HepG2 (cell line): Measurements from ENCODE around the gene CD19. TPM values are rescaled to one million over a fixed set of nuclear protein-coding genes. Genes with fewer than 3 reads are reported as not detected.

Source experiments
- HDAC1 ChIP-seq: sonication (generic); formaldehyde crosslinking; IDR thresholded peaks from 2 replicates; pipeline ENCODE4 v1.5.1; 2020; ENCODE audit warnings: mild to moderate bottlenecking, missing genetic modification reagents
- HHEX ChIP-seq: IDR thresholded peaks from 2 replicates; pipeline ENCODE4 v1.6.1; 2016; ENCODE audit warnings: control low read depth
- HNRNPUL1 ChIP-seq: fragments of 200-400 bp; formaldehyde crosslinking; IDR thresholded peaks from 2 replicates; pipeline ENCODE4 v1.6.1; 2017; ENCODE audit warnings: low read depth, mild to moderate bottlenecking, low read length, moderate library complexity
- HOXA9 ChIP-seq: sonication (generic); formaldehyde crosslinking; IDR thresholded peaks from 2 replicates; pipeline ENCODE4 v1.8.1; 2022; ENCODE audit warnings: missing genetic modification reagents, mild to moderate bottlenecking, moderate library complexity, borderline replicate concordance
- IRF2 ChIP-seq: IDR thresholded peaks from 2 replicates; pipeline ENCODE4 v1.6.1; 2018; ENCODE audit warnings: missing genetic modification reagents, missing compliant biosample characterization
- KDM2A ChIP-seq: sonication (generic); formaldehyde crosslinking; IDR thresholded peaks from 2 replicates; pipeline ENCODE4 v1.4.0; 2020; ENCODE audit warnings: low read depth, missing genetic modification reagents, borderline replicate concordance
- NFYC ChIP-seq: IDR thresholded peaks from 2 replicates; pipeline ENCODE4 v1.6.1; 2016; ENCODE audit warnings: missing genetic modification reagents, missing compliant biosample characterization
- PHF5A ChIP-seq: IDR thresholded peaks from one replicate; pipeline ENCODE4 v1.6.1; 2018; ENCODE audit warnings: low read depth, missing genetic modification reagents; ENCODE audit not compliant: unreplicated experiment
- PRMT3 ChIP-seq: sonication (generic); formaldehyde crosslinking; IDR thresholded peaks from 2 replicates; pipeline ENCODE4 v1.8.1; 2022; ENCODE audit warnings: low read depth, mild to moderate bottlenecking, moderate library complexity, missing genetic modification reagents, borderline replicate concordance
- SKI ChIP-seq: fragments of 450-650 bp; IDR thresholded peaks from one replicate; pipeline ENCODE4 v1.6.1; 2018; ENCODE audit warnings: mild to moderate bottlenecking; ENCODE audit not compliant: partially characterized antibody
- TAF1 ChIP-seq: sonication (generic); formaldehyde crosslinking; IDR thresholded peaks from 2 replicates; pipeline ENCODE4 v1.4.0; 2020; ENCODE audit warnings: missing genetic modification reagents
- XRCC5 ChIP-seq: fragments of 200-400 bp; formaldehyde crosslinking; optimal IDR thresholded peaks from 2 replicates; pipeline ENCODE3; 2017; ENCODE audit warnings: mild to moderate bottlenecking, low read length
- ZFAT ChIP-seq: sonication (generic); formaldehyde crosslinking; conservative IDR thresholded peaks from 2 replicates; pipeline ENCODE4 v1.8.1; 2023; ENCODE audit warnings: missing genetic modification reagents, inconsistent platforms
- ZFP36 ChIP-seq: fragments of 150-350 bp; IDR thresholded peaks from 2 replicates; pipeline ENCODE4 v1.6.1; 2018; ENCODE audit warnings: borderline replicate concordance, low read length, low read depth; ENCODE audit not compliant: partially characterized antibody
- ZIK1 ChIP-seq: sonication (generic); formaldehyde crosslinking; IDR thresholded peaks from 2 replicates; pipeline ENCODE4 v1.5.0; 2020; ENCODE audit warnings: mild to moderate bottlenecking, low read depth, missing genetic modification reagents, borderline replicate concordance
- ZNF138 ChIP-seq: sonication (generic); formaldehyde crosslinking; IDR thresholded peaks from 2 replicates; pipeline ENCODE4 v1.5.0; 2020; ENCODE audit warnings: mild to moderate bottlenecking, low read depth, missing genetic modification reagents
- ZNF333 ChIP-seq: sonication (generic); formaldehyde crosslinking; IDR thresholded peaks from 2 replicates; pipeline ENCODE4 v1.4.0; 2020; ENCODE audit warnings: mild to moderate bottlenecking, missing genetic modification reagents, borderline replicate concordance
- ZNF337 ChIP-seq: sonication (generic); formaldehyde crosslinking; IDR thresholded peaks from 2 replicates; pipeline ENCODE4 v1.5.1; 2020; ENCODE audit warnings: missing genetic modification reagents, low read depth, mild to moderate bottlenecking, borderline replicate concordance
- ZNF350 ChIP-seq: sonication (generic); formaldehyde crosslinking; IDR thresholded peaks from 2 replicates; pipeline ENCODE4 v1.4.0; 2020; ENCODE audit warnings: mild to moderate bottlenecking, low read depth, missing genetic modification reagents, borderline replicate concordance
- ZNF382 ChIP-seq: sonication (generic); formaldehyde crosslinking; IDR thresholded peaks from 2 replicates; pipeline ENCODE4 v1.5.0; 2020; ENCODE audit warnings: missing genetic modification reagents, mild to moderate bottlenecking, borderline replicate concordance
- ZNF605 ChIP-seq: sonication (generic); formaldehyde crosslinking; IDR thresholded peaks from 2 replicates; pipeline ENCODE4 v1.8.0; 2022; ENCODE audit warnings: mild to moderate bottlenecking, missing genetic modification reagents
- ZNF720 ChIP-seq: sonication (generic); formaldehyde crosslinking; IDR thresholded peaks from 2 replicates; pipeline ENCODE4 v1.4.0; 2020; ENCODE audit warnings: missing genetic modification reagents
- ZNF749 ChIP-seq: sonication (generic); formaldehyde crosslinking; IDR thresholded peaks from 2 replicates; pipeline ENCODE4 v1.8.0; 2022; ENCODE audit warnings: mild to moderate bottlenecking, missing genetic modification reagents, moderate library complexity, borderline replicate concordance
- ZNF761 ChIP-seq: sonication (generic); formaldehyde crosslinking; conservative IDR thresholded peaks from 2 replicates; pipeline ENCODE4 v1.4.0; 2020; ENCODE audit warnings: mild to moderate bottlenecking, missing genetic modification reagents
- ZNF850 ChIP-seq: sonication (generic); formaldehyde crosslinking; conservative IDR thresholded peaks from 2 replicates; pipeline ENCODE4 v1.9.0; 2021; ENCODE audit warnings: mild to moderate bottlenecking, missing genetic modification reagents
- ZSCAN31 ChIP-seq: sonication (generic); formaldehyde crosslinking; IDR thresholded peaks from 2 replicates; pipeline ENCODE4 v1.5.0; 2020; ENCODE audit warnings: low read depth, mild to moderate bottlenecking, missing genetic modification reagents
- polyA plus RNA-seq, 8 experiments: library from polyadenylated mRNA; depleted of rRNA in 3 of 8; stranded (reverse) in 7 of 8; unstranded in 1 of 8; fragments of >200 nt; fragmentation: Illumina TruSeq in 4 of 8; extraction: Trizol in 4 of 8; gene quantifications; 2 replicates each; pipeline versions ENCODE4 v1.2.1 to v1.2.3, GENCODE V29; 2011 to 2016; ENCODE audit warnings: low read depth in 4 of 8, missing spikeins in 1 of 8, mixed read lengths in 1 of 8; ENCODE audit not compliant: insufficient read depth in 1 of 8
- total RNA-seq, 5 experiments: library from RNA; depleted of rRNA; stranded (reverse); fragments of >200 nt; fragmentation: Illumina TruSeq; extraction: Trizol; gene quantifications; 2 replicates each; pipeline ENCODE4 v1.2.3, GENCODE V29; 2016; ENCODE audit warnings: low read depth in 1 of 5
- TF ChIP-seq, protein P1 (sequence below): sonication (generic); formaldehyde crosslinking; IDR thresholded peaks from 2 replicates; pipeline ENCODE4 v1.4.0; 2020; ENCODE audit warnings: mild to moderate bottlenecking, missing genetic modification reagents

CD19 gene
- total and polyA plus RNA-seq, 2 of the 13 experiments (the other 11 are each of a cell fraction or from before 2014, with no cell fraction given): 0.55 to 1.1 TPM

- TF ChIP-seq ZNF337 (0 out of 2 replicates have a peak, but pooled peaks have one; percentile 54), ZFAT (CRISPR knock-in tag) (no peak), HNRNPUL1 (no peak), HDAC1 (CRISPR knock-in tag) (peak; percentile 40; the same call in 1 of the 2 replicates), ZNF605 (CRISPR knock-in tag) (no peak), HOXA9 (no peak), ZNF720 (CRISPR knock-in tag) (no peak), TAF1 (CRISPR knock-in tag) (no peak), ZNF749 (CRISPR knock-in tag) (0 out of 2 replicates have a peak, but pooled peaks have one; percentile 32), HHEX (no peak), ZNF138 (CRISPR knock-in tag) (no peak), PHF5A (CRISPR knock-in tag) (no peak), PRMT3 (CRISPR knock-in tag) (no peak), ZNF761 (CRISPR knock-in tag) (no peak), IRF2 (CRISPR knock-in tag) (no peak), SKI (peak; percentile 64), ZFP36 (no peak), ZSCAN31 (CRISPR knock-in tag) (no peak), NFYC (CRISPR knock-in tag) (no peak), ZNF382 (CRISPR knock-in tag) (no peak), ZIK1 (CRISPR knock-in tag) (no peak), ZNF333 (no peak), XRCC5 (peak; percentile 14), KDM2A (0 out of 2 replicates have a peak, but pooled peaks have one; percentile 3), ZNF850 (CRISPR knock-in tag) (no peak; the same call in 1 of the 2 replicates), ZNF350 (CRISPR knock-in tag) (no peak; the same call in 1 of the 2 replicates)
- TF ChIP-seq, protein P1, sequence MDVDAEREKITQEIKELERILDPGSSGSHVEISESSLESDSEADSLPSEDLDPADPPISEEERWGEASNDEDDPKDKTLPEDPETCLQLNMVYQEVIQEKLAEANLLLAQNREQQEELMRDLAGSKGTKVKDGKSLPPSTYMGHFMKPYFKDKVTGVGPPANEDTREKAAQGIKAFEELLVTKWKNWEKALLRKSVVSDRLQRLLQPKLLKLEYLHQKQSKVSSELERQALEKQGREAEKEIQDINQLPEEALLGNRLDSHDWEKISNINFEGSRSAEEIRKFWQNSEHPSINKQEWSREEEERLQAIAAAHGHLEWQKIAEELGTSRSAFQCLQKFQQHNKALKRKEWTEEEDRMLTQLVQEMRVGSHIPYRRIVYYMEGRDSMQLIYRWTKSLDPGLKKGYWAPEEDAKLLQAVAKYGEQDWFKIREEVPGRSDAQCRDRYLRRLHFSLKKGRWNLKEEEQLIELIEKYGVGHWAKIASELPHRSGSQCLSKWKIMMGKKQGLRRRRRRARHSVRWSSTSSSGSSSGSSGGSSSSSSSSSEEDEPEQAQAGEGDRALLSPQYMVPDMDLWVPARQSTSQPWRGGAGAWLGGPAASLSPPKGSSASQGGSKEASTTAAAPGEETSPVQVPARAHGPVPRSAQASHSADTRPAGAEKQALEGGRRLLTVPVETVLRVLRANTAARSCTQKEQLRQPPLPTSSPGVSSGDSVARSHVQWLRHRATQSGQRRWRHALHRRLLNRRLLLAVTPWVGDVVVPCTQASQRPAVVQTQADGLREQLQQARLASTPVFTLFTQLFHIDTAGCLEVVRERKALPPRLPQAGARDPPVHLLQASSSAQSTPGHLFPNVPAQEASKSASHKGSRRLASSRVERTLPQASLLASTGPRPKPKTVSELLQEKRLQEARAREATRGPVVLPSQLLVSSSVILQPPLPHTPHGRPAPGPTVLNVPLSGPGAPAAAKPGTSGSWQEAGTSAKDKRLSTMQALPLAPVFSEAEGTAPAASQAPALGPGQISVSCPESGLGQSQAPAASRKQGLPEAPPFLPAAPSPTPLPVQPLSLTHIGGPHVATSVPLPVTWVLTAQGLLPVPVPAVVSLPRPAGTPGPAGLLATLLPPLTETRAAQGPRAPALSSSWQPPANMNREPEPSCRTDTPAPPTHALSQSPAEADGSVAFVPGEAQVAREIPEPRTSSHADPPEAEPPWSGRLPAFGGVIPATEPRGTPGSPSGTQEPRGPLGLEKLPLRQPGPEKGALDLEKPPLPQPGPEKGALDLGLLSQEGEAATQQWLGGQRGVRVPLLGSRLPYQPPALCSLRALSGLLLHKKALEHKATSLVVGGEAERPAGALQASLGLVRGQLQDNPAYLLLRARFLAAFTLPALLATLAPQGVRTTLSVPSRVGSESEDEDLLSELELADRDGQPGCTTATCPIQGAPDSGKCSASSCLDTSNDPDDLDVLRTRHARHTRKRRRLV (CRISPR knock-in tag): peak; percentile 90; the same call in 1 of the 2 replicates
Observed at GRCh38 chr16:28923652-28924398, 7.9 kb upstream of the CD19 start (continued).
